Measurements from ENCODE around the gene RNF215.

DNA sequence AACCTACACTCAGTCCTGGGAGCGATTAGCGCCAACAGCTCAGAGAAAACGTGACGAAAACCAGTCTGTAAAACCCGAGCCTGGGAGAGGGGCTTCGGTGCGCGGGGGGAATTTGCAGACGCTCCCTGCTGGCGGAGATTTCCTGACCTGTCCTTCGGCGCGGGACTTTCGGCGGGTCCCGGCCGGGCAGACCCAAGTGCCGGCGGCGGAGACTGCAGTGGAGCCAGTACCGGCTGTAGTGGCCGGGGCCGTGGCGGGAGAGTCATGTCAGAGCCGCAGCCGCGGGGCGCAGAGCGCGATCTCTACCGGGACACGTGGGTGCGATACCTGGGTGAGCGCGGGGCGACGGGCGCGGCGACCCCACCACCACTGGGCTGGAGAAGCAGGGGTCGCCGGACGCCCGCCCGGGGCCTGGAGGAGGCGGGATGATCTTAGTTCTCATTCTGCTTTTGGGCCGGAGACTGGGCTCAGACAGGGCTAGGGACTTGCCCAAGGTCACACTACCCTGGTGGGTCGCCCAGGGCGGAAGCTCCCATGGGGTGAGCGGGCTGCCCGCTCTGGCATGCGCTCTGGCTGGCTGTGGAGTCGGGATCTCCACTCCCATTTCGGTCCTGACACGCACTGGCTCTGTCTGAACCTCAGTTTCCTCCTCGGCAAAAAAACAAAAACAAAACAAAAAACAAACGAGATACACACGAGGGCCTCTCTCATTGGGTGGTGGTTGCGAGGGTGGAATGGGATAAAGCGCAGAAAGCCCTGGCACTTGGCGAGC, 38.6 kb upstream of the RNF215 start, which contains the start of gene MTFP1:
- TF ChIP-seq, protein P1, sequence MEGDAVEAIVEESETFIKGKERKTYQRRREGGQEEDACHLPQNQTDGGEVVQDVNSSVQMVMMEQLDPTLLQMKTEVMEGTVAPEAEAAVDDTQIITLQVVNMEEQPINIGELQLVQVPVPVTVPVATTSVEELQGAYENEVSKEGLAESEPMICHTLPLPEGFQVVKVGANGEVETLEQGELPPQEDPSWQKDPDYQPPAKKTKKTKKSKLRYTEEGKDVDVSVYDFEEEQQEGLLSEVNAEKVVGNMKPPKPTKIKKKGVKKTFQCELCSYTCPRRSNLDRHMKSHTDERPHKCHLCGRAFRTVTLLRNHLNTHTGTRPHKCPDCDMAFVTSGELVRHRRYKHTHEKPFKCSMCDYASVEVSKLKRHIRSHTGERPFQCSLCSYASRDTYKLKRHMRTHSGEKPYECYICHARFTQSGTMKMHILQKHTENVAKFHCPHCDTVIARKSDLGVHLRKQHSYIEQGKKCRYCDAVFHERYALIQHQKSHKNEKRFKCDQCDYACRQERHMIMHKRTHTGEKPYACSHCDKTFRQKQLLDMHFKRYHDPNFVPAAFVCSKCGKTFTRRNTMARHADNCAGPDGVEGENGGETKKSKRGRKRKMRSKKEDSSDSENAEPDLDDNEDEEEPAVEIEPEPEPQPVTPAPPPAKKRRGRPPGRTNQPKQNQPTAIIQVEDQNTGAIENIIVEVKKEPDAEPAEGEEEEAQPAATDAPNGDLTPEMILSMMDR (conservative IDR thresholded peaks at IDR 0.05) = no peak
- no peak for TF ChIP-seq EZH2 (IDR thresholded peaks at IDR 0.05; ENCODE audit: low read depth)
